ENCODE results near the gene HOXD3.

GRCh38 chr2:176186024-176186423 is 28.9 kb downstream of the HOXD3 start:
- TF ChIP-seq CTCF (IDR thresholded peaks at IDR 0.05) (no peak), POLR2A (IDR thresholded peaks at IDR 0.05) (no peak)
